Measurements from ENCODE around the gene PHLDB1.

The PHLDB1 gene

DNA sequence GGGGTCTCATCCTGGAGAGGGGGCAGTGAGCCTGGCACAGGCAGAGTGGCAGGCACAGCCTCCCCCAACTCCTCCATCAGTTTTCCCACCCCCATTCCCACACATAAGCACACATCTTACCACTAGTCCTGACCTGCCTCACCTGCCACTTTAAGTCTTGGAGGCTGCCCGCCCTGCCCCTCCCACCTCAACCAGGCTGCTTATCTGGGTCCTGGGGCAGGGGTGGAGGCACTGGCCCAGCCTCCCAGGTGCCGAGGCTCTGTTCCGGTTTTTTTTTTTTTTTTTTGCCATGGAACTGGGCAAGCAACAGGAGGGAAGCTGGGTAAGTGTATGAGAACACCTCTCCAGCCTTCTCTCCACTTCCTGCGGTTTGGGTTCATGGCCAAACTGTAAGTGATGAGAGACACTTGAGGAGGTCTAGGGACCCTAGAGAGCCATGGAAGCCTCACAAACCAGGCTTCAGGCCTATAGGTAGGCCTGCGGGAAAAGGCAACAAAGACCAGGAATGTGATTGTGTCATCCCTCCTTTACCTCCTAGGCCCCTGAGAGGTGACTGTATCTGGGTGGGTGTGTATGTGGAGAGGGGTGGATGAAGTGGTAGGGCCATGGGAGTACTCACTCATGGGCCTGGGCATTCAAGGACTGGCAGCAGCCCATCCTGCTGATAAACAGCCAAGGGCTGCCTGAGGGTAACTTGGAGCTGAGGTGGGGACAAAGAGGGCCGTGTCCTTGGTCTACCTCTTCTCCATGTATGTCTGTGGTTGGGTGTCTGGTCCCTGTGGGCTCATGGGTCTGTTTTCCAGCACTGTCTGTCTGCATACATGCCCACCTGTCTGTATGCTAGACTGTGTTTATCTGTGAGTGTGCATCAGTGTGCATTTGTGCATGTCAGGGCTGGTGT is 22.6 kb downstream of the PHLDB1 start:
- TF ChIP-seq, protein P1, sequence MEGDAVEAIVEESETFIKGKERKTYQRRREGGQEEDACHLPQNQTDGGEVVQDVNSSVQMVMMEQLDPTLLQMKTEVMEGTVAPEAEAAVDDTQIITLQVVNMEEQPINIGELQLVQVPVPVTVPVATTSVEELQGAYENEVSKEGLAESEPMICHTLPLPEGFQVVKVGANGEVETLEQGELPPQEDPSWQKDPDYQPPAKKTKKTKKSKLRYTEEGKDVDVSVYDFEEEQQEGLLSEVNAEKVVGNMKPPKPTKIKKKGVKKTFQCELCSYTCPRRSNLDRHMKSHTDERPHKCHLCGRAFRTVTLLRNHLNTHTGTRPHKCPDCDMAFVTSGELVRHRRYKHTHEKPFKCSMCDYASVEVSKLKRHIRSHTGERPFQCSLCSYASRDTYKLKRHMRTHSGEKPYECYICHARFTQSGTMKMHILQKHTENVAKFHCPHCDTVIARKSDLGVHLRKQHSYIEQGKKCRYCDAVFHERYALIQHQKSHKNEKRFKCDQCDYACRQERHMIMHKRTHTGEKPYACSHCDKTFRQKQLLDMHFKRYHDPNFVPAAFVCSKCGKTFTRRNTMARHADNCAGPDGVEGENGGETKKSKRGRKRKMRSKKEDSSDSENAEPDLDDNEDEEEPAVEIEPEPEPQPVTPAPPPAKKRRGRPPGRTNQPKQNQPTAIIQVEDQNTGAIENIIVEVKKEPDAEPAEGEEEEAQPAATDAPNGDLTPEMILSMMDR (IDR thresholded peaks at IDR 0.05; ENCODE audit: low read depth, low read length, missing control alignments), result no peak
- no peak for DNase-seq (ENCODE audit: extremely low read depth, low read depth)
- no peak overlapping the region for H3K4me3 ChIP-seq (replicated peaks; ENCODE audit: low read depth, low read length)

DNA sequence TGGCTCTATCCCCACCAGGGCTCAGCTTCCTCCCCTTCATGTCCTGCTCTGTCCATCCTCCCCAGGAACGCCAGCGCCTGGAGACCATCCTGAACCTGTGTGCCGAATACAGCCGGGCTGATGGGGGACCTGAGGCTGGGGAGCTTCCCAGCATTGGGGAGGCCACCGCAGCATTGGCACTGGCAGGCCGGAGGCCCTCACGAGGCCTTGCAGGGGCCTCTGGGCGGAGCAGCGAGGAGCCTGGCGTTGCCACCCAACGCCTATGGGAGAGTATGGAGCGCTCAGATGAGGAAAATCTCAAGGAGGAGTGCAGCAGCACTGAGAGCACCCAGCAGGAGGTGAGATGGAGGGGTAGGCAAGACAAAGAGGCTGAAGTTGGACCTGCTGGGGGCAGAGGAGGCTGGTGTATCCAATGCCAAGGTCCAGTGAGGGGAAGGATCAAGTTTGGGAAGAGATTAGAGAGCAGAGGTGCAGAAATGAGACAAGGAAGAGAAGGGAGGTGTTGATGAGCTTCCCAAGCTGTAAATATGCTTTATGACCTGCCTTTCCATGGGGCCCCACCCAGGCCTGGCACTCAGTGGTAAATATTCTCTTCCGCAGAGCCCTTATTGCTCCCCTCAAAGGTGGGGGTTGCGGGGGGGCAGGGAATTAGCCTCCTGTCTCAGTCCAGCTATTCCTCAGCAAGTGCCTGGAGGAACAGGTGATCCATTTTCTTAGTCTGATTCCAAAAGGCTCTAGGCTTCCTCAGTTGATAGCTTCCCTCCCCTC is 23.9 kb downstream of the PHLDB1 start:
- no peak for DNase-seq (ENCODE audit: extremely low read depth, low read depth)
- no peak overlapping the region for H3K4me3 ChIP-seq (replicated peaks; ENCODE audit: low read depth, low read length)
- TF ChIP-seq, protein P1 (IDR thresholded peaks at IDR 0.05; ENCODE audit: low read depth, low read length, missing control alignments), result no peak

DNA sequence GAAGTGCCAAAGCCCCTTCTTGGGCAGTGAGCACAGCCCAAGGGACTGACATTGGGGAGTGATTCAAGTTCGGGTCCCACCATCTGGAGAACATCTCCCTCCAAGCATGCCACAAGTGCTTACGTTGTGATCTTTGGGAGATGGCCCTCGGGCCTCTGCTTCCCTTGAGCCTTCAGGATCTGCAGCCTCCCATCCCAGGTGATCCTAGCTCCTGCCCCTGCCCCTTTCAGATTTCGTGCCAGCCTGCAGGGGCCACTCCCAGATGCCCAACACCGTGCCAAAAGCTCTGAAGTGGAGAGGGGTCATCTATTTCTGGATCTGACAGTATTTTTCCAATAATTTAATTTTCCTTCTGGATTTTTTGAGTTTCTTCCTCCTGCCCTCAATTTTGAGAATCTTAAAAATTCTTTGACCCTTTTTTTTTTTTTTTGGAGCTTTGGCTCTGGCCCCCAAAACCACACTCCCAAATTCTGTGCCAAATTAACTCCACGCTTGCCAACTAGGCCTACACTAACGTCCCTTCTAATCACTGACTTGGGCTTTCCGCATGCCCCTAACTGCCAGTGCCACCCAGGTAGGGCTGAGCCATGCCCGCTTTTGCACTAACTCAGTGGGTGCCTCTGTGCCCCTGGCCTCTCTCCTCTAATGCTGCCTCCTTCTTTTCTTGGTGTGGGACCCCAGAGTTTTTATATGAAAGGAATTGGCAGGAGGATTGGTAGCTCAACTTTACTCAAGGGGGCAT is 25.3 kb downstream of the PHLDB1 start:
- TF ChIP-seq, protein P1 (IDR thresholded peaks at IDR 0.05; ENCODE audit: low read depth, low read length, missing control alignments), result no peak
- H3K4me3 ChIP-seq (replicated peaks; ENCODE audit: low read depth, low read length), result no peak overlapping the region
- no peak for DNase-seq (ENCODE audit: extremely low read depth, low read depth)

DNA sequence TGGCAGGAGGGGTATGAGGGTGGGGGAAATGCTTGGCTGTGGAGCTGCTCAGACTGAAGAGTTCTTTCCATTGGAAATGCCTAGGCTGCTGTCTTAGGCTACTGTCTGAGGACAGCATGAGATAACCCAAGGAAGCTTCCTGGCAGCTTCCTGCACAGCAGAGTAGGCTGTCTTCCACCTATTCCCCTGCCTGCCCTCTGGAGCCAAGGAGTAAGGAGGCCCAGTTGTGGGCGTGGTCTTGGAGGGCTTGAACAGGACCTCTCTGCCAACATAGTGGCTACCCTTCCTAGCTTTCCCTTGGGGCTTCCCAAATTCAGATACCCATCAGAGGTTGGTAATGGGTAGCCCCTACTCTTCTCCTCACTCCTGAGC is 25.9 kb downstream of the PHLDB1 start:
- no peak for DNase-seq (ENCODE audit: extremely low read depth, low read depth)
- TF ChIP-seq, protein P1 (IDR thresholded peaks at IDR 0.05; ENCODE audit: low read depth, low read length, missing control alignments), result no peak
- H3K4me3 ChIP-seq (replicated peaks; ENCODE audit: low read depth, low read length), result no peak overlapping the region

DNA sequence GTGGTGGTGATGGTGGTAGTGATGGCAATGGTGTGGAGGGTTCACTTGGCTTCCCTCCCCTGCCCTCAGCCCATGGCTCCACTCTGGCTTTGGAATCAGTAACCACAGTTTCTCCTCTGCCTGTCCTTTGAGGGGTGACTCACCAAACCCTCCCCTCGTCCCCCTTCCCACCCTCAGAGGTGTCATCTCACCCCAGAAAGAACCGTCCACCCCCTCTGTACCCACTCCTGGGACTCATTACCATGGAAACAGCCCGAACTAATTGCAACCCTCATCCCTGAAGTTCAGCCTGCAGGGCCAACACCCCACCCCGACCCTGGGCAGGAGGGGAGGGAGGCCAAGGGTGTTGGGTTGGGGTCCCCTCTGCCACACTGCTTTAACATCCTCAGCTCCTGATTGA is 26.6 kb downstream of the PHLDB1 start:
- TF ChIP-seq, protein P1 (IDR thresholded peaks at IDR 0.05; ENCODE audit: low read depth, low read length, missing control alignments), result no peak
- no peak overlapping the region for H3K4me3 ChIP-seq (replicated peaks; ENCODE audit: low read depth, low read length)
- no peak for DNase-seq (ENCODE audit: extremely low read depth, low read depth)

DNA sequence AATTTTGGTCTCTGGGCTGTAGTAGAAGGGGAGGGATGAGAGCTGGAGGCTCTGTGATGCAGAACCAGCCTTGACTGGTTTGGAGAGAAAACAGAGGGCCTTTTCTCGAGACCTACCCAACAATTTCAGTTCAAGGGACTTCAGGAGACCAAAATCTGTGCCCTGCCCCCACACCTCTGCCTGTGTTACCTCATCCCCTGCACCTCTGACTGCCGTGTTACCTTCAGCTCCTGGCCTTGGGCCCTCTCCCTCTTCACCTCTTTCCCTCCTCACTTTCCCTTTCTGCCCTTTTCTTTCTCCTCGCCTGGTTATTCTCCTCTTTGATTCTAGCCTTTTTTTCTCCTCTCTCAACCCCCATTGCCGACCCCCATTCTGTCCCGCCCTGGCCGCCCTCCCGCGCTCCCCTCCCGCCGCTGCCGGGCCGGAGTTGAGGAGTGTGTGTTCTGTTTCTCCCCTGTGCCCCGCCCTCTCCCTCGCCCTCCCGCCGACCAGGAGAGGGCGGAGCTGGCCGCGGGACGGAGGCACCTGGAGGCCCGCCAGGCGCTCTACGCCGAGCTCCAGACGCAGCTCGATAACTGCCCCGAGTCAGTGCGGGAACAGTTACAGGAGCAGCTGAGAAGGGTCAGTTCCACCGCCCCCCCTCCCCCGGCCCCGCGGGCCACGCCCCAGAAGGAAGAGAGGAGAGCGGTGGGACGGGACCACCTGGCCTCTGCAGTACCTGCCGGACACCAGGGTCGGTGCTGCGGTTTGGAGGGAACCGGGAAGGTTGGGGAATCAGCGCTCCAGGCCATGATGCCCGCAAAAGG is 27.2 kb downstream of the PHLDB1 start:
- H3K4me3 ChIP-seq (replicated peaks; ENCODE audit: low read depth, low read length), result no peak overlapping the region
- TF ChIP-seq, protein P1 (IDR thresholded peaks at IDR 0.05; ENCODE audit: low read depth, low read length, missing control alignments), result no peak
- no peak for DNase-seq (ENCODE audit: extremely low read depth, low read depth)

Measured in HFF-Myc (cell line).